KBM-7 (cell line): Measurements from ENCODE around the gene CAMTA1.
"Not testable (repeated sequence)": the region's sequence is repeated elsewhere in the genome, so short reads cannot be mapped to it uniquely, and the experiment has no call there.

ENCODE experiments used
- DNase-seq: peaks from one replicate; pipeline ENCODE4 v3.0.0-alpha.2; 2015
- in situ Hi-C: fragments of 300-500 bp; cut with MboI; formaldehyde crosslinking; loops from 2 replicates; pipeline ENCODE4 v1.14.3; 2020; ENCODE audit warnings: low sequenced_read_pairs, low pct_unique_long_range_greater_than_20kb, mixed read lengths

The CAMTA1 gene

GRCh38 chr1:6802454-6802853 lies 17.2 kb downstream of the CAMTA1 start:
- in situ Hi-C loops, result no loop called here
- no peak for DNase-seq

GRCh38 chr1:6802893-6803292 lies 17.6 kb downstream of the CAMTA1 start:
- in situ Hi-C loops, result no loop called here
- DNase-seq, result no peak

- DNase-seq, result no peak
- in situ Hi-C loops, result no loop called here
Measured at GRCh38 chr1:6803357-6803756, 18.1 kb downstream of the CAMTA1 start.

GRCh38 chr1:6805004-6805416 lies 19.8 kb downstream of the CAMTA1 start:
- in situ Hi-C loops, result no loop called here

GRCh38 chr1:6807782-6808181 lies 22.5 kb downstream of the CAMTA1 start:
- in situ Hi-C loops, result no loop called here
- DNase-seq, result no peak

More at GRCh38 chr1:6805004-6805416, 19.8 kb downstream of the CAMTA1 start:
- DNase-seq, result no peak

- in situ Hi-C loops, result no loop called here
- DNase-seq, result no peak
Measured at GRCh38 chr1:6809461-6809860, 24.2 kb downstream of the CAMTA1 start.

GRCh38 chr1:6810146-6810734 lies 25.0 kb downstream of the CAMTA1 start:
- in situ Hi-C loops, DNase-seq: not testable (repeated sequence)

- no peak for DNase-seq
- in situ Hi-C loops, result no loop called here
Measured at GRCh38 chr1:6811583-6811982, 26.3 kb downstream of the CAMTA1 start.

- no peak for DNase-seq
- in situ Hi-C loops, result no loop called here
Measured at GRCh38 chr1:6813165-6813564, 27.9 kb downstream of the CAMTA1 start.

- in situ Hi-C loops, result no loop called here
- DNase-seq, result no peak
Measured at GRCh38 chr1:6815726-6816125, 30.5 kb downstream of the CAMTA1 start.

- in situ Hi-C loops, result no loop called here
- no peak for DNase-seq
Measured at GRCh38 chr1:6819246-6820040, 34.2 kb downstream of the CAMTA1 start.

GRCh38 chr1:6820899-6821298 lies 35.6 kb downstream of the CAMTA1 start:
- no peak for DNase-seq
- in situ Hi-C loops, result no loop called here

- in situ Hi-C loops, result no loop called here
- DNase-seq, result no peak
Measured at GRCh38 chr1:6822530-6823359, 37.5 kb downstream of the CAMTA1 start.

GRCh38 chr1:6823793-6824192 lies 38.5 kb downstream of the CAMTA1 start:
- DNase-seq, result no peak
- in situ Hi-C loops, result no loop called here

- DNase-seq, result no peak
- in situ Hi-C loops, result no loop called here
Measured at GRCh38 chr1:6824665-6825368, 39.6 kb downstream of the CAMTA1 start.

- DNase-seq, result no peak
- in situ Hi-C loops, result no loop called here
Measured at GRCh38 chr1:6825828-6826227, 40.6 kb downstream of the CAMTA1 start.

GRCh38 chr1:6827079-6827478 lies 41.8 kb downstream of the CAMTA1 start:
- DNase-seq, result no peak
- in situ Hi-C loops, result no loop called here

- in situ Hi-C loops, result no loop called here
- no peak for DNase-seq
Measured at GRCh38 chr1:6827630-6828165, 42.4 kb downstream of the CAMTA1 start.

- DNase-seq, result no peak
- in situ Hi-C loops, result no loop called here
Measured at GRCh38 chr1:6831366-6831765, 46.1 kb downstream of the CAMTA1 start.
